GM19099 (cell line): ENCODE data around the gene STX1B.

Source experiments
- POLR2A ChIP-seq: IDR thresholded peaks from 3 replicates; pipeline ENCODE4 v1.6.1; 2011; ENCODE audit warnings: low read depth; ENCODE audit not compliant: insufficient read length; ENCODE audit errors: extremely low read depth

Gene STX1B

GRCh38 chr16:30954993-30955392, 55.4 kb downstream of the STX1B start:
- TF ChIP-seq POLR2A = no peak

GRCh38 chr16:30953511-30954124, 56.8 kb downstream of the STX1B start:
- peak; percentile 26 for TF ChIP-seq POLR2A

DNA sequence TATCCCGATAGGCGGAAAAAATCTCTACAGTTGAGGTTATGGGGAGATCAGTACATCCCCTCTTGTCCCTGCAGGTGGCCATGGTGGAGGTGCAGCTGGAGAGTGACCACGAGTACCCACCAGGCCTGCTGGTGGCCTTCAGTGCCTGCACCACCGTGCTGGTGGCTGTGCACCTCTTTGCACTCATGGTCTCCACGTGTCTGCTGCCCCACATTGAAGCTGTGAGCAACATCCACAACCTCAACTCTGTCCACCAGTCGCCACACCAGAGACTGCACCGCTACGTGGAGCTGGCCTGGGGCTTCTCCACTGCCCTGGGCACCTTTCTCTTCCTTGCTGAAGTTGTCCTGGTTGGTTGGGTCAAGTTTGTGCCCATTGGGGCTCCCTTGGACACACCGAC, 57.3 kb downstream of the STX1B start:
- no peak for TF ChIP-seq POLR2A

DNA sequence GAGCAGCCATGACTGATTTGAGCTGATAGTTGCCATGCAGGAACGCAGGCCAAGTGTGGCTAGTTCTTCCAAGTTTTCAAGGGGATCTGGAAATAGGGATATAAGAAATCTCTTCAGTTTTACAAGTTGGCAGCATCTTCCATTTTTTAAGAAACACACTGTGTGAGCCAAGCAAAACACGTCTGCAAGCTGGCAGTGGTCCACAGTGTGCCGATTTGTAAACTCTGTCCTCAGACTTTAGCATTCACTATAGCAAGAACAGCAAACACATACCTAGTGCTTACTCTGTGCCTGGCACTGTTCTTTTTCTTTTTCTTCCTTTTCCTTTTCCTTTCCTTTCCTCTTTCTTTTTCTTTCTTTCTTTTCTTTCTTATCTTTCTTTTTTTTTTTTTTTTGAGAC, 58.7 kb downstream of the STX1B start:
- no peak for TF ChIP-seq POLR2A

- no peak for TF ChIP-seq POLR2A
These were observed 59.2 kb downstream of the STX1B start for GRCh38 chr16:30951193-30951592.

GRCh38 chr16:30950516-30951065, 59.8 kb downstream of the STX1B start:
- no peak for TF ChIP-seq POLR2A

DNA sequence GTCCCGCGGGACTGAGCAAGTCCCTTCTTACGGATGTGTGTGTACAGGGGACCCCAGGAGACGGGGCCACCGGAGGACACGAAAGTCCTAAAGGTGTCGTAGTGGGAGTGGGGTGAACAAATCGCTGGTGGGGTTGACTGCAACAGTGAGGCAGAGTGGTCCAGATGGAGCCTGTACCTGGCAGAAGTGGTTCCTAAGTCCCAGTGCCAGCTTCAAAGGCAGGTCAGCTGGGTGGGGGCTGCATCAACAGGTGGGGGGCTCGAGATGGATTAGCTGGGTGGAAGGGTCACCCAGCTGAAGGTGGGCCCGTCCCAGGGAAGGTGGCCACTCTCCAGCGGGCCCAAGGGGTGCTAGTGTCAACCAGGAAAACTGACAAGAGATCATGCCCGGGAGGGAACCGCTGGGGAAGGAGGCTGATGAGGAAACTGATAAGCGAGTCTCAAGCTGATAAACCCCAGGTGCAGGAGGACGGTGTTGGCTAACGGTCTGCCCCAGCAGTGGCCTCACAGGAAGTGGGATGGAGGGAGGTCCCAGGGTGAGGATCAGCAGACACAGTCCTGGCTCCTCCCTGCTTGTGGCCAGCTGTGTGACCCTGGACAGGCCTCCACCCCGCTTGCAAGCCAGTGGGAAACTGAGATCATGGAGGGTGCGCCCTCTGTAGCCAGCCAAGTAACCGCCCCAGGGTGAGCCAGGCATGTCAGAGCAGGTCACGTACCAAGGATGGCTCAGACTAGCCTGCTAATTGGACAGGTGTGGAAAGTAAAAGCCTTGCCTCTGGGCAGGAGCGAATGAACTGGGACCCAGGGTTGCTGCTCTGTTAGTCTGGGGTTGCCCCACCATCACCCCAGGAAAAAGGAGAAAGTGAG, 60.6 kb downstream of the STX1B start:
- TF ChIP-seq POLR2A = peak; percentile 76

DNA sequence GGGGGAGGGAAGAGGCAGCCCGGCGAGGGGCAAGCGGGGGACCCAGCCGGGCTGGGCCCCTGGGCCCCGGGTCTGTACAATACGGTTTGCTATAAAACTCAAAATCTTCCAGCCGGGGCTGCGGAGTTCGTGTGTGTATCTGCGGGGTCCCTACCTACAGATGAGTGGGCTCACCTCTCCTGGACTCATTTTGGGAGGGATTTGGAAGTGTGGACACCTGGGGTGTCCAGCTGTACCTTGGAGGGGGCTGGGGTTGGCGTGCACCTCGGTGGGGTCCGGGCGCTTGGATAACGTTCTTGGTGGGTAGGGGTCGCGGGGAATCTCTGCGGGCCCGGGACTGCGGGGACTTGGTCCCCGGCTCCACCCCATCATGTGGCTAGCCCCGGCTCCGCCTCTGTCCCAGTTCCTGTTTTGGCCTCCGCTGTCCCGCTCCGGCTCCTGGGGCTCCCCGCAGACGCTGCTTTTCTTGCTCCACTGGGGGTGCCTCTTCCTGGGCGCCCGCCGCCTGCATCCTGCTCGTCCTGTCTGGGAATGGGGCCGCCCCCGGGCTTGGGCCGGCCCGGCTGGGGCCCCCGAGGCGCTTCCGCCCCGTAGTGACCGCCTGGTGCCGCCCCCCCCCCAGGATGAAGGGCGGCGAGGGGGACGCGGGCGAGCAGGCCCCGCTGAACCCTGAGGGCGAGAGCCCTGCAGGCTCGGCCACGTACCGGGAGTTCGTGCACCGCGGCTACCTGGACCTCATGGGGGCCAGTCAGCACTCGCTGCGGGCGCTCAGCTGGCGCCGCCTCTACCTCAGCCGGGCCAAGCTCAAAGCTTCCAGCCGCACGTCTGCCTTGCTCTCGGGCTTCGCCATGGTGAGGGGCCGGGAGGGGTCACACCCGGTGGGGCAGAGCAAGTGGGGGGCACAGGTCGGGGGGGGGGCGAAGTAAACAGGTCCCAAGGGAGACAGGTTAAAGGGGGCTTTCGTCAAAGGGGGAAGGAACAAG, 61.5 kb downstream of the STX1B start, which contains the start of gene ORAI3:
Gene ORAI3, plus strand, starts transcription at position 402 of the 983 bp plus-strand sequence. Its CDS starts 222 bp downstream, at position 624.
- peak; percentile 75 for TF ChIP-seq POLR2A

DNA sequence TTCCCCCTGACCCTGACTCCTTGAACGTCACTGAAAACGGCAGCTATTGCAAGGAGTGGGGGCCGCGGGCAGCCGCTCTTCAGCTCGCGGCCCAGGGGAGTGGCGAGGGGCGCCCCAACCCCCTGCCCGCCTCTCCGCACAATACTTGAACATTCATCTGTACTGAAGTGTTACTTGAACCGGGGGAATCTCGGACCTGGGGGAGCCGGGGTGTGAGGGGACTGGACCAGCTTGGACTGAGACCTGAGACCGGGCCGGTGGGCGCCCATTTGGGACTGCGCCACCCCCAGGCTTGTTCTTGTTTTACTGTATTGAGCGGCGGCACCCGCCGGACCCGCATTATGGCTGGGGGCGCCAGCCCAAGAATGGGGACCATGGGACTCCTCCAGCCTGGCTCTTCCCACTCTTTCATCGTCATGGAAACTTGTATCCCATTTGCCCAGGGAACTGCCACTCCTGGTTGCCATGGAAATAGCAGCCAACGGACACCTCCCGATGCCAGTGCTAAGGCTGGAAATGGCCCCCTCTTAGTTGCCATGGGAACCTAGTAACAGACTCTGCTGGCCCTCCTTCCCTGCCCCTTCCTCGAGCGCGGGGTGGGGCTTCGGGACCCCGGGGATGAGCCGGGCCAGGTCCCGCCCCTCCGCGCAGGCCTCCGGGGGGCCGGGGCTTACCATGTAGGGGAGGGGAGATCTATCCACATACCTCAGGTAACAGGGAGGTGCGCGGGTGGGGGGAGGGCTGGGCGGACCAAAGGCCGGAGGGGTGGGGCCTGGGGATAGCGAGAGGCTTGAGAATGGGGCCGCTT, 62.4 kb downstream of the STX1B start:
- no peak for TF ChIP-seq POLR2A

DNA sequence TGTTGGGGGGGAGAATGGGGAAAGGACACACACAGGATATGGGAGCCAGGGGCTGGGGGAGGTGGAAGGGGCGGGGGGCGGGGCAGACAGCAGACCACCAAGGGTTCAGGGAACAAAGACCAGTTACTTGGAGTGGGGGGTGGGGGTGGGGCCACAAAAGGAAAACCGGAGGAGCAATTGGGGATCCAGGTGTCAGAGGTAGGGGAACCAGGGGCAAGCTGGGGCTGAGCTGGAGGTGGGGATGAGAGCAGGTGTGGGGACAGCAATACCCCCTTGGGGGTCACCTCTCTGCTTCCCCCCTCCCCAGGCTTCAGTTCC, 62.9 kb downstream of the STX1B start:
- TF ChIP-seq POLR2A = no peak

DNA sequence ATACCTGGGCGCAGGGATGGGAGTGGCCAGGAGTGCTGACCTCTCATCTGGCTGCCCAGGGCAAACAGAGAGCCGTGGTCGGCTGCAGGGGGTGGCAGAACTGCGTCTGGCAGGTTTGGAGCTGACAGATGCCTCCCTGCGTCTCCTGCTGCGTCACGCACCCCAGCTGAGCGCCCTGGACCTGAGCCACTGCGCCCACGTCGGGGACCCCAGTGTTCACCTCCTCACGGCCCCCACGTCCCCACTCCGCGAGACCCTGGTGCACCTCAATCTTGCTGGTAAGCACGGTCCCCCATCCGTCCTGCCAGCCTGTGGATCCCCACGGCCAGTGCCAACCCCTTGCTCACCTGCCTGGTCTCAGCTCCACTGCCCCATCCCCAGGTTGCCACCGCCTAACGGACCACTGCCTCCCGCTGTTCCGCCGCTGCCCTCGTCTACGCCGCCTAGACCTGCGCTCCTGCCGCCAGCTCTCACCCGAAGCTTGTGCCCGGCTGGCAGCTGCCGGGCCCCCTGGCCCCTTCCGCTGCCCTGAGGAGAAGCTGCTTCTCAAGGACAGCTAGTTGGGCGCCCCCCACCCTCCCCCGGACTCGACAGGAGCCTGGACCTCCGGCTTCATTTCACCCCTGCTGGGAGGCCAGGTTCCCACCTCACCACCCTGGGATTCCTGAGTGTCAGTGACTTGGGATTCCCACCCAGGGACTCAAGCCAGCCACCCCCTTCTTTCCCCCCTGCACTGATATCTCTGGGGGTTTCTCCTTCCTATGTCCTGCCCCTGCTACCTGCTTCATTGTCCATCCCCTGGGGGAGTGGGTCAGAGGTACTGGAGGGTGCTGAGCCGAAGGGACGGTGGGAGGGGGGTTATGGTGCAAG, 63.5 kb downstream of the STX1B start:
- TF ChIP-seq POLR2A = no peak

DNA sequence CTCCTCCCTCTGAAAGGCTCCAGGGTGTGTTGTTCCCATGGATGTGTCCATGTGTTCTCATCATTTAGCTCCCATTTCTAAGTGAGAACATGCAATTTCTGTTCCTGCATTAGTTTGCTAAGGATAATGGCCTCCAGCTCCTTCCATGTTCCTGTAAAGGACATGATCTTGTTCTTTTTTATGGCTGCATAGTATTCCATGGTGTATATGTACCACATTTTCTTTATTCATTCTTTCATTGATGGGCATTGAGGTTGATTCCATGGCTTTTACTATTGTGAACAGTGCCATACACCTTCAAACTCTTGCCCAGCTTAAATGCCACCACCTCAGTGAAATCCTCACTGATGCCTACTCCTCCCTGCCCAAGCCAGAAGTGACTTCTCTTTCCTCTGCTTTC, 66.1 kb downstream of the STX1B start:
- no peak for TF ChIP-seq POLR2A

- TF ChIP-seq POLR2A = no peak
These were observed 68.0 kb downstream of the STX1B start for GRCh38 chr16:30942426-30942806.
